Measurements from ENCODE around the gene TOM1.

Gene TOM1

DNA sequence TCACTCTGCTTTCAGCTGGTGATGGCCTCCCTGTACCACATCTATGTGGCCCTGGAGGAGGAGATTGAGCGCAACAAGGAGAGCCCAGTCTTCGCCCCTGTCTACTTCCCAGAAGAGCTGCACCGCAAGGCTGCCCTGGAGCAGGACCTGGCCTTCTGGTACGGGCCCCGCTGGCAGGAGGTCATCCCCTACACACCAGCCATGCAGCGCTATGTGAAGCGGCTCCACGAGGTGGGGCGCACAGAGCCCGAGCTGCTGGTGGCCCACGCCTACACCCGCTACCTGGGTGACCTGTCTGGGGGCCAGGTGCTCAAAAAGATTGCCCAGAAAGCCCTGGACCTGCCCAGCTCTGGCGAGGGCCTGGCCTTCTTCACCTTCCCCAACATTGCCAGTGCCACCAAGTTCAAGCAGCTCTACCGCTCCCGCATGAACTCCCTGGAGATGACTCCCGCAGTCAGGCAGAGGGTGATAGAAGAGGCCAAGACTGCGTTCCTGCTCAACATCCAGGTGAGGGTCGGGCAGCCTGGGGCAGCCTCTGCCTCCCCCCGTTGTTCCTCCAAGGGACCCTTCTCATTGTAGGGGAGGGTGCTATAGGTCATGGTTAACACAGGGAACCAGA, 87.1 kb downstream of the TOM1 start:
- Histone ChIP-seq H3K27me3 (ENCODE audit: insufficient read depth, poor library complexity, severe bottlenecking) (no peaks in the 10 kb centered on the region), H3K27ac (replicated peaks) (no peak overlapping the region), H3K4me3 (replicated peaks; ENCODE audit: insufficient read depth, low read length) (no peak overlapping the region)
- no peak for DNase-seq (ENCODE audit: low read depth in 1 of 2, low spot score in 1 of 2)
- TF ChIP-seq, protein P1, sequence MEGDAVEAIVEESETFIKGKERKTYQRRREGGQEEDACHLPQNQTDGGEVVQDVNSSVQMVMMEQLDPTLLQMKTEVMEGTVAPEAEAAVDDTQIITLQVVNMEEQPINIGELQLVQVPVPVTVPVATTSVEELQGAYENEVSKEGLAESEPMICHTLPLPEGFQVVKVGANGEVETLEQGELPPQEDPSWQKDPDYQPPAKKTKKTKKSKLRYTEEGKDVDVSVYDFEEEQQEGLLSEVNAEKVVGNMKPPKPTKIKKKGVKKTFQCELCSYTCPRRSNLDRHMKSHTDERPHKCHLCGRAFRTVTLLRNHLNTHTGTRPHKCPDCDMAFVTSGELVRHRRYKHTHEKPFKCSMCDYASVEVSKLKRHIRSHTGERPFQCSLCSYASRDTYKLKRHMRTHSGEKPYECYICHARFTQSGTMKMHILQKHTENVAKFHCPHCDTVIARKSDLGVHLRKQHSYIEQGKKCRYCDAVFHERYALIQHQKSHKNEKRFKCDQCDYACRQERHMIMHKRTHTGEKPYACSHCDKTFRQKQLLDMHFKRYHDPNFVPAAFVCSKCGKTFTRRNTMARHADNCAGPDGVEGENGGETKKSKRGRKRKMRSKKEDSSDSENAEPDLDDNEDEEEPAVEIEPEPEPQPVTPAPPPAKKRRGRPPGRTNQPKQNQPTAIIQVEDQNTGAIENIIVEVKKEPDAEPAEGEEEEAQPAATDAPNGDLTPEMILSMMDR (IDR thresholded peaks at IDR 0.05; ENCODE audit: insufficient read depth, low read length) = no peak
- TF ChIP-seq SPI1 (IDR thresholded peaks at IDR 0.05; ENCODE audit: borderline replicate concordance, low read depth) (no peak), GABPA (IDR thresholded peaks at IDR 0.05; ENCODE audit: low read depth) (no peak), POLR2AphosphoS5 (IDR thresholded peaks at IDR 0.05; ENCODE audit: low read depth) (no peak)
- TF ChIP-seq, protein P2, sequence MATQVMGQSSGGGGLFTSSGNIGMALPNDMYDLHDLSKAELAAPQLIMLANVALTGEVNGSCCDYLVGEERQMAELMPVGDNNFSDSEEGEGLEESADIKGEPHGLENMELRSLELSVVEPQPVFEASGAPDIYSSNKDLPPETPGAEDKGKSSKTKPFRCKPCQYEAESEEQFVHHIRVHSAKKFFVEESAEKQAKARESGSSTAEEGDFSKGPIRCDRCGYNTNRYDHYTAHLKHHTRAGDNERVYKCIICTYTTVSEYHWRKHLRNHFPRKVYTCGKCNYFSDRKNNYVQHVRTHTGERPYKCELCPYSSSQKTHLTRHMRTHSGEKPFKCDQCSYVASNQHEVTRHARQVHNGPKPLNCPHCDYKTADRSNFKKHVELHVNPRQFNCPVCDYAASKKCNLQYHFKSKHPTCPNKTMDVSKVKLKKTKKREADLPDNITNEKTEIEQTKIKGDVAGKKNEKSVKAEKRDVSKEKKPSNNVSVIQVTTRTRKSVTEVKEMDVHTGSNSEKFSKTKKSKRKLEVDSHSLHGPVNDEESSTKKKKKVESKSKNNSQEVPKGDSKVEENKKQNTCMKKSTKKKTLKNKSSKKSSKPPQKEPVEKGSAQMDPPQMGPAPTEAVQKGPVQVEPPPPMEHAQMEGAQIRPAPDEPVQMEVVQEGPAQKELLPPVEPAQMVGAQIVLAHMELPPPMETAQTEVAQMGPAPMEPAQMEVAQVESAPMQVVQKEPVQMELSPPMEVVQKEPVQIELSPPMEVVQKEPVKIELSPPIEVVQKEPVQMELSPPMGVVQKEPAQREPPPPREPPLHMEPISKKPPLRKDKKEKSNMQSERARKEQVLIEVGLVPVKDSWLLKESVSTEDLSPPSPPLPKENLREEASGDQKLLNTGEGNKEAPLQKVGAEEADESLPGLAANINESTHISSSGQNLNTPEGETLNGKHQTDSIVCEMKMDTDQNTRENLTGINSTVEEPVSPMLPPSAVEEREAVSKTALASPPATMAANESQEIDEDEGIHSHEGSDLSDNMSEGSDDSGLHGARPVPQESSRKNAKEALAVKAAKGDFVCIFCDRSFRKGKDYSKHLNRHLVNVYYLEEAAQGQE (IDR thresholded peaks at IDR 0.05; ENCODE audit: insufficient replicate concordance, low read depth) = no peak

DNA sequence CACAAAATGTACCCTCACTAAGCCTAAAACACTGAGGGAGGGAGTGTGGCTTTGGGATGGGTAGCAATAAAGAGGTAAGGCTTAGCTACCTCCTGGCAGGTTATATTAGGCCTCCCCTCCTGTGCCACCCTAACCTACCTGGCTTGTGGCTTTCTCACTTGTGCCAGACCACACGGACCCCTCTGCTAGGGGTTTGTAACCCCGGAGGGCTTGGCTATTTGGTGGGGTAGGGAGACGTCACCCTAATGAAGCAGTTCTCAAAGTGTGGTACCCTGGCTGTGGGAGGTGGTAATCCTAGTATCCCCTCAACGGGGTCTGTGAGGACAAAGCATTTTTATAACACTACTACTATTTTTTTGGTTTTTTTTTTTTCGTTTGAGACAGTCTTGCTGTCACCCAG, 91.2 kb downstream of the TOM1 start:
- TF ChIP-seq POLR2AphosphoS5 (IDR thresholded peaks at IDR 0.05; ENCODE audit: low read depth) (no peak), GABPA (IDR thresholded peaks at IDR 0.05; ENCODE audit: low read depth) (no peak), SPI1 (IDR thresholded peaks at IDR 0.05; ENCODE audit: borderline replicate concordance, low read depth) (no peak)
- TF ChIP-seq, protein P2 (IDR thresholded peaks at IDR 0.05; ENCODE audit: insufficient replicate concordance, low read depth) = no peak
- TF ChIP-seq, protein P1 (IDR thresholded peaks at IDR 0.05; ENCODE audit: insufficient read depth, low read length) = no peak
- DNase-seq (ENCODE audit: low read depth in 1 of 2, low spot score in 1 of 2) = no peak

DNA sequence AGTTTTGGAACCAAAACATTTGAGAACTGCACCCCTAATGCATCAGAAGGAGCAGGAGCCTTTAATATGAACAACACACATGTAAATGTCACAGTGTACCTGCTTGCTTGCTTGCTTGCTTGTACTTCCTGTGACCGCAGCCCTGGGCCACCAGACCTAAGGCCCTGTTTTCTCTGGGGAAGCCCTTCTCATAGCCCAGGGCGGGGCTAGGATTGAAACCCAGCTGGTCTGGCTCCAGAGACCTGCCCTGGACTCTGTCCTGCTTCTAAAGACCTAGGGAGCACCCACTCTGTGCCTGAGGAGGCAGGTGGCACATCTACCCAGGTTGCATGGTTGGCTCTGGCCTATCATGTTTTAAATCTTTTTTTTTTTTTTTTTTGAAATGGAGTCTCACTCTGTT, 92.7 kb downstream of the TOM1 start:
- no peak for DNase-seq (ENCODE audit: low read depth in 1 of 2, low spot score in 1 of 2)
- Histone ChIP-seq H3K27ac (replicated peaks) (no peak overlapping the region), H3K4me3 (replicated peaks; ENCODE audit: insufficient read depth, low read length) (no peak overlapping the region), H3K27me3 (ENCODE audit: insufficient read depth, poor library complexity, severe bottlenecking) (no peaks in the 10 kb centered on the region)
- TF ChIP-seq SPI1 (IDR thresholded peaks at IDR 0.05; ENCODE audit: borderline replicate concordance, low read depth) (no peak), GABPA (IDR thresholded peaks at IDR 0.05; ENCODE audit: low read depth) (no peak), POLR2AphosphoS5 (IDR thresholded peaks at IDR 0.05; ENCODE audit: low read depth) (no peak)
- TF ChIP-seq, protein P1 (IDR thresholded peaks at IDR 0.05; ENCODE audit: insufficient read depth, low read length) = no peak
- TF ChIP-seq, protein P2 (IDR thresholded peaks at IDR 0.05; ENCODE audit: insufficient replicate concordance, low read depth) = no peak

More for the DNA sequence above, 91.2 kb downstream of the TOM1 start:
- H3K4me3 ChIP-seq (replicated peaks; ENCODE audit: insufficient read depth, low read length) = no peak overlapping the region
- H3K27ac ChIP-seq (replicated peaks) = no peak overlapping the region
- H3K27me3 ChIP-seq (ENCODE audit: insufficient read depth, poor library complexity, severe bottlenecking) = no peaks in the 10 kb centered on the region
